T-helper 9 cell (primary cell): ENCODE results near the gene FBXO31.
"Not testable (repeated sequence)": the region's sequence is repeated elsewhere in the genome, so short reads cannot be mapped to it uniquely, and the experiment has no call there.

Source experiments
- DNase-seq: peaks from one replicate; pipeline ENCODE4 v3.0.0-alpha.2; 2020

Gene FBXO31

DNA sequence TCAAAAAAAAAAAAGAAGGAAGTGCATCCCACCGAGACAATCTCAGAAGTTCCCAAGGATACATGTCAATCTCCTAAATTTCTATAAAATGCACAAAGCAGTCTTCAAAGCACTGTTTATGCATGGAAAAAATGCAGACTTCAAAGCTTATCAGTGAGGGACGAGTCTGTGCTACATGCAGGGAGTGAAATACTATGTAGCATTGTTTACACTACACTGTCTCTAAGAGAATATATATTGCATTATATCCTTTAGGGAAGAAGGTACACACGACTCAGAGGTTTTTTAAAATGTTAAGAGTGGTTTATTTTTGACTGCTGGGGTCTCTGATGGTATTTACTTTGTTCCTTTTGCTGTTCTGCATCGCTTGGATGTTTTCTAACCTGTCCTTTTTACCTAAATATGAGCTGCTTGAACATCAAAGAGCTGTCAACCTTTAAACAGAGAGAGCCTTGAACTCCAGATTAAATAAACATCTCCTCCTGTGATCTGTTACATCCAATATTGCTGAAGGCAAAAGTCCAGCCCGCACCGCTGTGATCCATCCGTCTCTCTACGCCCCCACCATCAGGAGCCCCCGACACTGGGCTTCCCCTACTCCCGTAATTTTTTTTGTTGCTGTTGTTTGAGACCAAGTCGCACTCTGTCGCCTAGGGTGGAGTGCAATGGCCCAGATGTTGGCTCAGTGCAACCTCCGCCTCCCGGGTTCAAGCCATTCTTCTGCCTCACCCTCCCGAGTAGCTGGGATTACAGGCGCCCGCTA is 1.4 kb downstream of the FBXO31 start:
- DNase-seq, result no peak

DNA sequence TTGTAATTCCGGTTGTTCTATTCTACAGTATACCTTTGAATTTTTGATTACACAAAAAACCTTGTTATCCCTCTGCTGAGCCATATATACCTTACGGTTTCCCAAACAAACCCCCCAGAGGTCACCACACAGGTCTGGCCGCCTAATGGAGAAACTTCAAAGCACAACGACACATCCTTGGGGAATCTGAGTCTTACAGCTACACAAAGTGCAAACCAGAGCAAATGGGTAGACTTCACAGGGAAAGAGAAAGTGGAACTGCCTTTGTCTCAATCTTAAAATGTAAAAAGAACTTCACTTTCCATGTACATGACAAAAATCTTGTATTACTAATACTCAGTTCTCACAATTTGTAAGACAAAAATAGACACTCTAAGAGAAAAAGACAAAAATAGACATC is 2.7 kb downstream of the FBXO31 start:
- DNase-seq, result no peak

GRCh38 chr16:87380403-87380802 is 3.2 kb downstream of the FBXO31 start:
- no peak for DNase-seq

- not testable (repeated sequence) for DNase-seq
Measured at GRCh38 chr16:87379312-87379752, 4.2 kb downstream of the FBXO31 start.

GRCh38 chr16:87376660-87377059 is 6.9 kb downstream of the FBXO31 start:
- DNase-seq, result no peak

DNA sequence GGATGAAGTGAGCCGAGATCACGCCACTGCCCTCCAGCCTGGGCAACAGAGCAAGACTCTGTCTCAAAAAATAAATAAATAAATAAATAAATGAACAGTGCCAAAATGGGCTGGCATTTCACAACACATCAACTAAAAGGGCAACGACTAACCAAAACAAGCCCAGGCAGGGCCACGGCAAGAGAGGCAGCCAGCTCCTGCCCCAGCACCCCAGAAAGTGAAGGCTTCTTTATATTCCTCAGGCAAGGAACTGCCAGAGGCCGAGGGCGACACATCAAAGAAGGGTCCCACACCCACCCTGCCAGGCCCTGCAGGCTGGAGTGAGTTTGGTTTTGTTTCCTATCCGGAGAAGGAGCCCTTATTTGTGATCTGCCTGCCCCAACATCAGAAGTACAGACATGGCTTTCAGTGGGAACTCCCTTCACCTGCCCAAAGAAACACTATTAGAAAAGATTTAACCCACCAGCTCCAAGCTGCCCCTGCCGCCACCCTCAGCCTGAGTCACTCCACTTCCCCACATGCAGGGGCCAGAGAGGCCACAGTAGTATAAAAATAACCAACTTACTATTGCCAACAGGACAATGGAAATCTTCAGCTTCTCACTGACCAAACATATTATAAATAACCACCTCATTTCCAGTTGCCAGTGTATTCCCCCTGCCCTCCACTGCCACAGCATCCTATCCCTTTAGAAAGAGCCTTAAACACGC is 8.0 kb downstream of the FBXO31 start:
- no peak for DNase-seq

GRCh38 chr16:87374313-87374712 is 9.3 kb downstream of the FBXO31 start:
- DNase-seq, result no peak

DNA sequence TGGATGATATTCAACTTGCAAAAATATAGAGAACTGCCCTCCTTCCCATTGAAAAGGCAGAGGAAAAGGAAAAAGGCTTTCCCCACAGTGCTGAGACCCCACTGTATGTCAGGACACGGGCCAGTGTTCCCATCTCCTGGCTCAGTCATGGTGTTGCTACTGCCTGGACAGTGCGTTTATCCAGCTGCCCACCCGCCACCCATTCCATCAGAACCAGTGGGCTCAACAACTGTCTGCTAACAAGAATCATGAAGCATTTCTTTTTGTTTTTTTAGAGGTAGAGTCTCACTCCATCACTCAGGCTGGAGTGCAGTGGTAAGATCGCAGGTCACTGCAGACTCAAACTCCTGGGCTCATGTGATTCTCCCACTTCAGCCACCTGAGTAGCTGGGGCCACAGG is 11.3 kb downstream of the FBXO31 start:
- DNase-seq, result no peak

DNA sequence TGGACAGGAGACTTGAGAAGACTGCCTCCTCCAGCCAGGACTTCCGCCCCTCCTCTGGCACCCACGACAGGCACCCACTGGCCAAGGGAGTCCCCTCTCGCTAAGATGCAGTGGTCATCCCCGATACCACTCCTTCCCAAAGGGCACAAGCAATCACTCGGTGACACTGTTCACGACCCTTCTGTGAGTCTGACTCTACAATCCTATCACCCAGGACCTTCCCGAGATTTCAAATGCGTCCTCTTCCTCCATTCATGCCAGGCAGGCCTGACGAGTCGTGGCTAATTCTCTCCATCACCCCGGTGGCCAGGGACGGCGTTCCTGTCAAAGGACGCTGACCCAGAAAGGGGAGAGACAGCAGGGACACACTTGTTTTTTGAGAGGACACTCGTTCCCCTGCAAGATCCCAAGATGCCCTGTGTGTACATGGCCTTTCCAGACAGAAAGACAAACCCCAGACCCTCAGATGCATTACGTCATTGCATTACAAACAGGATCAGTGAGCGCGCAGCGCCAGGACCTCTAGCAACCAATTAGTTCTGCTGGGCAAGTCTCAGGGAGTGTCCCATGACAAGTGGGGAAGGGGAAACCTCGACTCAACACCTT is 12.2 kb downstream of the FBXO31 start:
- no peak for DNase-seq

GRCh38 chr16:87369796-87370719 is 13.5 kb downstream of the FBXO31 start:
- DNase-seq, result no peak

GRCh38 chr16:87369117-87369765 is 14.3 kb downstream of the FBXO31 start:
- DNase-seq, result no peak

DNA sequence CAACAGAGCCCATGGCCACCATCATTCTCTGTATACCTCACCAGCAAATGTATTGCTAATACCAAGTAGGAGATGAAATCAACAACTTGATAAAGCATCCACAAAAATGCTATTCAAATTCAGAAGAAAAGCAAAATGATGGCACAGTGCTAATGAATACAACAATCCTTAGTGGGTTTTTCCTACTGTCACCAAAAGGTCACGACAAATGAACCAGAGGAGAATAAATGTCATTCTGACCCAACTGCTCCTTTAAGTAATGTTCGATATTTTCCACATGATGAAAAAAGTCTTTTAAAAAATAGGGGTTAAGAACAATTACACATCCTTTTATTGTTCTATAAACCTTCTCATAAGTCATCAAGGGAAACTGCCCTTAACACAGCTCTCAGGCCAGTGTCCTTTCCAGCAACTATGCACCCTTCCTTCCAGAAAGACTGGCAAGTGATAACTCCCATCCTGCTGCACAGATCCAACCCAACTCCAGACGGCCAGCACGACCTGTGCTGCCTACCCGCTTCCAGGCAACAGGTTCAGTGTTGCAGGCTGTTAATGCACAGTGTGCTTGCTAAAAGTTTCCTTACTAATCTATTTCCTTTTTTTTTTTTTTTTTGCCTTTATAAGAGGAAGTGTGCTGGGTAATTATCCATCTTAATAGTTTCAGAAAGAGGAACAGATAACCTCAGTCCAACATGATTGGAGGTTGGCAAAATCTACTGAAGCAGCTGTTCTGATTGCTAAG is 15.4 kb downstream of the FBXO31 start:
- DNase-seq, result no peak

DNA sequence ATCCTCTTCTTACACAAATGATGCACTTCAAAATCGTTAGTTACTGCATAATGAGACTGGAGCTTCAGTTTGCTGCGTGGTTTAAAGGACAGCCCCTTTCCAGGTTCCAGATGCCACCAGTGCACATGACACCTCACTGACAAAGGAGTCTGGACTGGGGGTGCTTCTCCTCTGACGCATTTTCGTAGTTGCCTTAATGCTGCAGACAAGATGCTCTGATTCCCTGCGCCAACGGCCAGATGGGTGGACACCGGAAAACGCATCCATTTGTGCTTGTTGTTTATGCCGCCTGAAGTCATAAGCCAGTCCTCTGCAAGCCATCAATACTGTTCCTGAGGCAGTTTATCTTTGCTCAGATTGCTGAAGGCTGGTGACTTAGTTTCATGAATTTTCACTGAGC is 16.0 kb downstream of the FBXO31 start:
- no peak for DNase-seq

DNA sequence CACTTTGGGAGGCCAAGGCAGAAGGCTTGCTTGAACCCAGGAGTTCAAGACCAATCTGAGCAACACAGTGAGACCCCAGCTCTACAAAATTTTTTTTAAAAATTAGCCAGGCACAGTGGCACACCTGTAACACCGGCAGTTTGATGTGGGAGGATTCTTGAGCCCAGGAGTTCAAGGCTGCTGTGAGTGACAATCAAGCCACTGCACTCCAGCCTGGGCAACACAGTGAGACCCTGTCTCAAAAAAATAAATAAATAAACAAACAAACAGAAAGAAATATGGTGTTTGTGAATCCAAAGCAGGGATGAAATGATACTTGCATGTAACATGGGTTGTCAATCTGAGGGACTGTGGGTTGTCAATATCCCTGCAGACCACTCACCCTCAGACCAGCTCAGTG is 16.6 kb downstream of the FBXO31 start:
- DNase-seq, result no peak

DNA sequence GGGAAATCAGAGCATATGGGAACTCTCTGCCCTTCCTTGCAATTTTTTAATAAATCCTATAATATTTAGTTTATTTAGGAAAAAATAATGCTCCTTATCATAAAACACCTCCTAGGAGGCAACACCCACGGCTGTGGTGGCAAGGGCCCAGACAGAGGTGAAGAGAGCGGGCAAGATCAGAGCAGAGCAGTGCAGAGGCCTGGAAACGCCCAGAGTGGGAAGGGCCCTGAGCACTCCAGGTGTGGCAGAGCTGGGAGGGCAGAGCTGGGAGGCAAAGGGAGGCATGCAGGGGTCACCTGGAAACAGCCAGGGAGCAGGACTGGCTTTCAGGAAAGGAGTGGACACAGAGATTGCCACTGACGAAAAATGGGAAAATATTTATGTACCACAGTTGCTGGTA is 17.3 kb downstream of the FBXO31 start:
- no peak for DNase-seq

DNA sequence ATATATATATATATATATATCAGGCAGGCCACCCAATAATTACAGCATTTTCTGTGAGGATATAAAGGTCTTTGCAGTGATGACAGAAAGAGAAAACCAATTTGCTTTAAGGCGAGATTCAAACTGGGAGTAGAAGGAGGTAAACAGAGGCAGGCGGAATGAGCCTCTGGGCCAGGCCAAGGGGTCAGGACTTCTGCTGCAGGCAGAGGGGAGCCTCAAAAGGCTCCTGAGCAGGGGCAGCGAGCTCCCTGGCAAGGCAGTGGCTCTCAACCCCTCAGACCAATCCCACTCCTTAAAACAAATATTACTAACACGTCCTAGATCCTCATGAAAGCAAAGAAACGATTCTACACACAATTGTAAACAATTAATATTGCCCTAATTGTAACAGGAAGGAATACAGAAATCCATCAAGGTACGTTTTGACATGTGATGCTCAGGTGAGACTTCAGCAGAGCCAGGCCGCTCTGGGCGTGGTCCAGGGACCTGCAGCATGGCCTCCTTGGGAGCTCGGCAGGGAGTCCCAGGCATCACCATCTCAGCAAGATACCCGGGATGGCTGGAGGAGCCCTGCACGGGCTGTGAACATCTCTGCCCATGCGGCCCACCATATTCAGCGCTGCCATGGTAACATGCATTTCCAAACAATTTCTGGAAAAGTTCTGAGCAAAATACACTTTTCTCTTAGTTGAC is 18.4 kb downstream of the FBXO31 start:
- no peak for DNase-seq

DNA sequence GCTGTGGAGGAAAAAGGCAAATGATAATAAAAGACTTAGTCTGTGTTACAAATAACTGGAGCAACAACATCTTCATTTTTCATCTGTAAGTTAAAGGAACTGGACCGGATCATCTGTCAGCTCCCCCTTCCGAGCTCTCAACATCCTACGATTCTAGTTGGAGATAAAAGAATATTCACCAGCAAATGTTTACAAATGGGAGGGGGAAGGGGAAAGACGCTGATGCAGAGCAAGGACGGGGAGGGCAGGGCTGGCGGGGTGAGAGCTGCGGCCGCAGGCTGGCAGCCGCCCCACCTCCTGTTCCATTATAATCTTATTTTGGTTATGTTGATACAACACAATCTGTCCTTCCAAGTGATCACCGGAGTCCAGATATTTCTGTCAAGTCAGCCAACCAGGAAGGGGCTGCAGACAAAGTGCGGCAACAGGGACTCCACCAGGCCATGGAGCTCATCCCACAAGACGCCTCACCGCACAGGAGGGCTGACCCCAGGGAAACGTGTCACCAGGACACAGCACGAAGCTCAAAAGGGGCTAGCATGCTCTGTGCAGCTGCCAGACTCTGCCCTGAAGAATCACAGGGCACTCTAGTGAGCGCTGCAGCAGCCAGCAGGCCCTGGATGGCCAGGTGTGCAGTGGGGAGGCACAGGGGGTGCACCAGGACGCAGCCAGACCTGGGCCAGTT is 19.7 kb downstream of the FBXO31 start:
- DNase-seq, result no peak

- not testable (repeated sequence) for DNase-seq
Measured at GRCh38 chr16:87362828-87363559, 20.6 kb downstream of the FBXO31 start.

DNA sequence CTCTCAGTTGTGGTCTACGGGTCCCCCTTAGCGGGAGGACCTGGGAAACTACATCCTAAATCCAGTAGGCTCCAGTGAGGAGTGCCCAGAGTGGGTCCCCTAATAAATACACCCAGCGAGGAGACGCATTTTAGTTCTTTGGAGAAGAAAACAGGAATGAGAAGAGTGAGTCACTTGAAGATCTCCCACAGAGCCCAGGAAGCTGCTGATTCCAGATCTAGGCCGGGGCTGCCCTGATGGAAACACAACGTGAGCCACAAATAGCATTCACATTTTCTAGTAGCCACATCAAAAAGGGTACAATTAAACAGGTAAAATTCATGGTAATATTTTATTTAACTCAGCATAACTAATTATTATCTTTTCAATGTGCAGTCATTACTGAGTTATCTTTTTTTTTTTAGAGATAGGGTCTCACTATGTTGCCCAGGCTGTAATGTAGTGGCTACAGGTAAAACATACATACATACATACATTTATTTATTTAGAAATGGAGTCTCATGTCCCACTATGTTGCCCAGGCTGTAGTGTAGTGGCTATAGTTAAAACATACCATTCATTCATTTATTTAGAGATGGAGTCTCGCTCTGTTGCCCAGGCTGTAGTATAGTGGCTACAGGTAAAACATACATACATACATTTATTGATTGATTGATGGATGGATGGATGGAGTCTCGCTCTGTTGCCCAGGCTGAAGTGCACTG is 21.5 kb downstream of the FBXO31 start:
- no peak for DNase-seq
